SW 1271 (cell line): ENCODE data around the gene SERPINA4.
A peak's percentile ranks its signal among the peaks of the same experiment; 100 is the strongest.
"Not testable (repeated sequence)": the region's sequence is repeated elsewhere in the genome, so short reads cannot be mapped to it uniquely, and the experiment has no call there.

Experiments
- DNase-seq, 2 experiments: peaks; one replicate each; lab custom pipeline; 2025; lab: John Stamatoyannopoulos, UW

SERPINA4 gene

GRCh38 chr14:94592457-94592856 is 31.2 kb downstream of the SERPINA4 start:
- no peak for DNase-seq

DNA sequence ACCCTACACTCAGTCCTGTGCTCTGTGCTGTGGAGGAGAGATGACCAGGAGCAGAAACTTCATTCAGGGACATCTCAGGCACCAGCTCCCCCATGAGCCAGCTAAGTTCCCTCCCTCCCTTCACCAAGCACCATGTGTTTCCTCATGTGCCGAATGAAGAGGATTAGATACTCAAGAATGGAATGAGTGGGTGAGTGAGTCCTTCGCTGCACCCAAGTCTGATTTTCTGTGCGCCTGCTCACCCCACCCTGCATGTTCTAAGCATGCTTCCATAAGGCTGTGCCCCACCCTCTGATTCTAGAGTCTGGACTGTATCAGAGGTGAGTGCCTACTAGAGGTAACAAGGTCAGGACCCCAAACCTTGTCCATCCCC is 32.1 kb downstream of the SERPINA4 start:
- no peak for DNase-seq

DNA sequence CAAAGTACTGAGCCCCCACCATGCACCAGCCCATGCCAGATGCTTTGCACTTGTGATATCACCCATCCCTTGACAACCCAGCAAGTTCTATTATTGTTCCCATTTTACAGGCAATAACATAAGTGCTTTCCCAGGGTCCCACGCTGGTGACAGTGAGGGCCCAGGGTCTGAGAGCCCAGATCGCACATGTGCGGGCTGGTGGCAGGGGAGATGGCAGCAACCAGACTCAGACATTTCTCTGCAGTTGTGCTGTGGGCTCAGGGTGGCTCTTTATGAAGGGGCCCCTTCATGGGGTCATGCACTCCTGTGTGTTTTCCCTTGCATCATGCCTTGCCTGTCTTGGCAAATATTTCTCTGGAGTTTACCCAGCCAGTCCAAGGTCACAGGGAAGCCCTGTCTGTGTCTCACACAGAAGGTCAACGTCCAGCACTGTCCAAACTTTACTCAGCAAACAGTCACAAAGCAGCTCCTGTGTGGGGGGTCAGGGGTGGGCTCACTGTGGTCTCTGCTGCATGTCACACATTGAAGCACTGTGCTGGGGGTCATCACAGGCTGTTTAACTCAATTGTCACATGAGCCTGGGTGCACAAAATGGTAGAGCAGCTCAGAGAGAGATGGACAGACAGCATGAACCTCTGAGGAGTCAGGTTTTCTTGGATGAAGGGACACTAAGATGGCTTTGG is 32.6 kb downstream of the SERPINA4 start:
- DNase-seq: no peak

- no peak for DNase-seq
Measured at GRCh38 chr14:94594441-94594840, 33.2 kb downstream of the SERPINA4 start.

- no peak for DNase-seq
Measured at GRCh38 chr14:94595912-94596311, 34.7 kb downstream of the SERPINA4 start.

DNA sequence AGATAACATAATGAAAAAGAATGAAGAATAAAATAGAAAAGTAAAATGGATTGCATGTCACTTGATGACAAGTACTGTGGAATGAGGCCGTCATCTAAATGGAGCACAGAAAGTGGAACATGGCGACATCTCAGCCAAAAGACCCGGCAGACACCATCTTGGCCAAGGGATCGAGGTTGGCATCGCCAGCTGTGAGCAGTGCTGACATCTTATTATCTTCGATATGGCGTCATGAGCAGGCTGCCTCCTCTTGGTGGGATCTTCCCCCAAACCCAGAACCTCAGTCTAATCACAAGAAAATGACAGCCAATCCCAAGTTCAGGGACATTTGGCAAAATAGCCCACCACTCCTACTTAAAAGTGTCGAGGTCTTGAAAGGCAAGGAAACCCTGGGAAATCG is 35.1 kb downstream of the SERPINA4 start:
- DNase-seq: no peak

DNA sequence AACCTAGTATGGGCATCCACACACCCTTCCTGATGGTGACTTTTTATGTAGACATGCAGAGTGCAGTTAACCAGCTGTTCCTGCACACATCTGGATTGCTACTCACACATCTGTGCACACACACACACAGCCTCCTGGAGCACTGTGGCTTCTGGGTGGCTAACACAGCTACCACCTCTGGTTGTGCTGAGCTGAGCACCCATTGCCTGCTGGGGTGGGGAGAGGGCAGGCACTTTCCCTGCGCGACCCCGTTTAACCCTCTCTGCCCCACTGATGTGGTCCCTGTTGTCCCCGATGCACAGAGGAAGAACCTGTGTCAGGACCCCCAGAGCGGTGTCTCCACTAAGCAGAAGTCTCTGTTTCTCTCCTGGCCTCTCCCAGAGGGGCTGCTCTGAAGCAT is 36.5 kb downstream of the SERPINA4 start:
- no peak for DNase-seq

DNA sequence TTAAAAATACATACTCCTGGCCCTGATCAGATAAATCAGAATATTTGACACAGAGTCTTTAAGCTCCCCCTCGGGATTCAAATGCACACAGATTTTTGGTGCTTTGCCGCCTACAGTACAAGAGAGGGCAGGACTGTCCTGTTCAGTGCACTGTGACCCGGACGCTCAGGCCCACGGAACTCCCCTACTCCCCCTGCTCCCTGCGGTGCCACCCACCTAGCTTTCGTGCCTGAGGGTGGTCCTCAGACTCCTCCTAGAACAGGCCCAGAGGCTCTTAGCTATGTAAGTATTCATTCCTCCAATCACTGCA is 37.2 kb downstream of the SERPINA4 start:
- DNase-seq: no peak

- peak; percentile 85 to 96 for DNase-seq
Measured at GRCh38 chr14:94598816-94599655, 37.8 kb downstream of the SERPINA4 start.

DNA sequence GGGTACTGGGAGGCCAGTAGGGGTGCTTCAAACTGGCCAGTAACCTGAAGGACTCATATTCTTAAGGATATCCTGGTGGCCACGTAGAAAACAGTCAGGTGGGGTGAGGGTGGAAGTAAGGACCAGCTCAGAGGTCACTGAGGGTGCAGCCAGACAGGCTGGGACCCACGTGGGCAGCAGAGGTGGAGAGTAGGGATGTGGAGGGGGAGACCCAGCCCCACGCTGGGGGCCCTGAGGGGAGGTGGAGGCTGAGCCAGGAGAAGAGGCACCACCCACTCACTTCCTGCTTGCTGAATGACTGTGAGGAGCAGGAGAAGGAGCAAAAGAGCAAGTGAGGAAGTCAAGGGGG is 38.4 kb downstream of the SERPINA4 start:
- DNase-seq: no peak

DNA sequence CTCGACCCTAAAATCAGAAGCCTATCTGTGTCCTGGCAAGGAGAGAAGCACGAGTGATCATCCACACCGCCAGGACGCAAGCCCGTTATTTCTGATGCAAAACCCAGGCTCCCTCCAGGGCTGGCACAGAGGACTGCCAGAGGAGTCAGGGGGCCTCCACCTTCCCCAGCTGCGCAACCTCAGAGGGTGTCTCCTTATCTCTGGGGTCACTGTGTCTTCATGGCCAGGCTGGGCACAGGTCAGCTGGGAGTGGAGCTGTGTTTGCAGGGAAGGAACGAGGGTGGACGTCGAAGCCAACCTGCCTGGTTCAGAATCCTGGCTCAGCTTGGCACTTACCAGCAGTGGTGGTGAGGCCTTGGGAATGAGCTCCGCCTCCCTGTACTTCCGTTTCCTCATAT is 38.9 kb downstream of the SERPINA4 start:
- DNase-seq: no peak

GRCh38 chr14:94601884-94602391 is 40.7 kb downstream of the SERPINA4 start:
- DNase-seq: peak in 1 of 2 experiments; percentile 38

GRCh38 chr14:94602722-94603121 is 41.5 kb downstream of the SERPINA4 start:
- no peak for DNase-seq

GRCh38 chr14:94605361-94605760 is 44.1 kb downstream of the SERPINA4 start:
- DNase-seq: no peak

GRCh38 chr14:94608966-94609365 is 47.7 kb downstream of the SERPINA4 start:
- not testable (repeated sequence) for DNase-seq

GRCh38 chr14:94611179-94611578 is 49.9 kb downstream of the SERPINA4 start:
- no peak for DNase-seq

DNA sequence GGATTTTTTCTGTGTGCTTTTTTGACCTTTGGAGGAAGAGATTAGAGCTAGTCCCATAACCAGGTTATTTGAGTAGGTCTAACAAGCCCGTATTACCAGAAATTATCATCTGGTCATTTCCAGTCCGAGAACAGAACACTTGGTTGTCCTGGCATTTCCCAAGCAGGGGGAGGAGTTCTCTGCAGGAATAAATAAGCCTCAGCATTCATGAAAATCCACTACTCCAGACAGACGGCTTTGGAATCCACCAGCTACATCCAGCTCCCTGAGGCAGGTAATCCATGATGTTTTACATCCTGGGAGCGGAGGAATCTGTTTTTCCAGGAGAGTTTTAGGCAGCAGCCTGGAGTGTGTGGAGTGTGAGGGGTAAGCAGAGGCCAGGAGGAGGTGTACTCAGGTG is 50.9 kb downstream of the SERPINA4 start, which contains the start of gene SERPINA3:
Gene SERPINA3, plus strand, starts transcription at position 218 of the 400 bp plus-strand sequence. CDS start 2,051 bp downstream, outside the sequence.
- DNase-seq: no peak

DNA sequence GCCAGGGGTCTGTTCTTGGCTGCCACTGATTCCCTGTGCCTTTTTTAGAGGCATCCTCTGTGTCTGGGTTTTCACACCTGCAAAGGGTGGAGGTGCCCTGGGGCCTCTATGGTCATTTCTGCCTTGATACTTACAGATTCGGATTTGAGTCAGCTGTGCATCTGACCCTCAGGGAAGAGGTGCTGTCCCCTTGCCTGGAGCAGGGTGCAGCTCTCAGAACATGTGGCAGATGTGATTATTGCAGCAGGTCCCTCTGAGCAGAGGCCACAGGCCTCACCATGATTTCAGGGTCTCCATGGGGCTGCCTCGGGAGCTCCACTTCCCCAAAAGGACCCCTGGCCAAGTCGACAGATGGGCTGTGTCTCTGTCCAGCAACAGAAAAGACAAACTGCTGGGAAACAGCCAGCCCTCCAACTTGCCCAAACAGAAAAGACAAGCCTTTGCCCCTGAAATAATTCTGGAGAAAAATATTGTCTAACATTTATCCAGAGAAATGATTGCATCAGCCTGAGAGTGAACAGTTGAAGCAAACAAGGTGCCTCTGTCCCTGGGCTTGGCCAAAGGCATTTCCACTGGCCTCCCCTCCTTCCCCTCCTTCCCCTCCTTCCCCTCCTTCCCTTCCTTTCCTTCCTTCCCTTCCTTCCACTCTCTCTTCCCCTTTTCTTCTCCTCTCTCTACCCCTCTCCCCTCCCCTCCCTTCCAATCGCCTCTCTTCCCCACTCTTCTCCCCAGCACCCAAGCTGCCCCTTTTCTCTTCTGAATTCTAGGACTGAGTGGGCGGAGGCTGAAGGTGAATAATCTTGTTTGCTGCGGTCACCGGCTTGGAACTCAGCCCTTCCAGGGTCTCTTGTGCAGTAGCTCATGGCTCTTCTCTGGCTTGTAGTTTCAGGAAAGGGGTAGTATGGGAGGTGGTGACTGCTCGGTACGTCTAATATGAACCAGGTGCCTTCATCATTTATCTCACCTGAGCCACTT is 51.6 kb downstream of the SERPINA4 start:
- DNase-seq: no peak

DNA sequence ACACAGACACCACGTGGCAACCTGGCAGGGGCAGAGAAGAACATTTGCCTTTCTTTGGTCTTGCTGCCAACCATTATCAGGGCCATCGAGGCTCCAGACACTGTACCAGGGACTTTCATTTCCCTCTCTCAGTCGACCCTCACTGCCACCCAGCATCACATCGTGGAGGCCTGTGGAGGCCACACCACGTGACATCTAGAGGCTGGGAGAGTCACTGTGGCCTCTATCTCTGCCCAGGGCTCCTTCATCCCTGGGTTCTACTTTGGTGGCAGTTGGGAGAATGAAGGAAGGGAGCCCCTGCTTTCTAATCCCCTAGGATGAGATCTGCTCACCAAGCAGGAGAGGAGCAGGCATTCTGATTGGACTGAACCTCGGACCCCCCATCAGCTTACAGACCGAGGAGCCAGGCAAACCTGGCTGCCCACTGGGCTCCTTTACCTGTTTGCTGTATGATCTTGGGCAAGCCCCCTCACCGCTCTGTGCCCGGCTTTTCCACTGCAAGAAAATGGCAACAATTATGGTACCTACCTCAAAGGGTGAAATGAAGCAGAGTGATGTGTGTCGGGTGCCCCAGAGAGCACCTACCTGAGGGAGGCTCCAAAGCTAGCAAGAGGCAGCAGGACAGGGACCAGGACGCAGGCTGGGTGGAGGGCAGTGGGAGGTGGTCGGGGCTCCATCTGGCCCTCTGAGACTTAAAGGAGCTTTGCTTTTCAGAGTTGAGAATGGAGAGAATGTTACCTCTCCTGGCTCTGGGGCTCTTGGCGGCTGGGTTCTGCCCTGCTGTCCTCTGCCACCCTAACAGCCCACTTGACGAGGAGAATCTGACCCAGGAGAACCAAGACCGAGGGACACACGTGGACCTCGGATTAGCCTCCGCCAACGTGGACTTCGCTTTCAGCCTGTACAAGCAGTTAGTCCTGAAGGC is 52.7 kb downstream of the SERPINA4 start:
- DNase-seq: no peak

GRCh38 chr14:94614802-94615201 is 53.6 kb downstream of the SERPINA4 start:
- no peak for DNase-seq

DNA sequence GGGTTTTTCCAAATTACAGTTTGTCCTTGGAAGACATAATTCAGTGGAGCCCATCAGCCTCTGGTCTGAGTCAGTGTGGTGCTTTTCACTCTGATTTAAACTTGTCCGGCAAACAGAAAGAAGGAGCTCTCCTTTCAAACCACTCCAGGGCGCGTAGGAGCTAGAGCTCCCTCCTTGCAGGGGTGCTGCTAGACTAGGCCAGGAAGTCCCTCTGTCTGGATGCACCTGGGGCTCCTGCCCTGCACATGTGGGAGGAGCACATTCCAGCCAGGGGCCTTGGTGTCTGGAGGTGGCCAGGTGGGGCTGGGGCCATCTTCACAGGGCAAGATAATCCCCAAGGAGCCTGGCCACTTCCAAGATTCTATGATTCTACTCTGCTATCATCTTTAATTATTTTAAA is 54.0 kb downstream of the SERPINA4 start:
- no peak for DNase-seq
